Tracheal epithelial cell (primary cell): ENCODE data around the gene PLXNA1. TPM values are rescaled to one million over a fixed set of nuclear protein-coding genes. Genes with fewer than 3 reads are reported as not detected.

Source experiments
- total RNA-seq: library from RNA; depleted of rRNA; stranded (reverse); fragments of >200 nt; gene quantifications from 2 replicates; pipeline ENCODE4 v1.2.1, GENCODE V29; 2014

Gene PLXNA1
- 67.2 and 82.5 TPM in 2 replicates for total RNA-seq

GRCh38 chr3:126982471-126983175, at the start of gene PLXNA1:
Gene PLXNA1 (plus strand): TSS chr3:126983115. CDS start chr3:126988594, 5,479 bp downstream.

Other genes starting within 250 kb of the PLXNA1 start
- gene PRR23E, start 210.0 kb downstream of the PLXNA1 start, total RNA-seq: not detected in 2 replicates